AG04450 (cell line): ENCODE data around the gene TMEM117. TPM values are rescaled to one million over a fixed set of nuclear protein-coding genes. Genes with fewer than 3 reads are reported as not detected.
A peak's percentile ranks its signal among the peaks of the same experiment; 100 is the strongest.
"Not testable (repeated sequence)": the region's sequence is repeated elsewhere in the genome, so short reads cannot be mapped to it uniquely, and the experiment has no call there.

Experiments
- CTCF ChIA-PET: fragments of 300-600, 350-600 bp; formaldehyde crosslinking; extraction: SDS; loops from one replicate; lab custom pipeline; 2022; ENCODE audit warnings: antibody characterized with exemption, inconsistent platforms; lab: Charles Lee
- POLR2A ChIA-PET: fragments of 350-600 bp; formaldehyde crosslinking; extraction: SDS; loops from one replicate; lab custom pipeline; 2021; ENCODE audit warnings: antibody characterized with exemption, inconsistent platforms; lab: Yijun Ruan, JAX
- DNase-seq: peaks from one replicate; pipeline ENCODE4 v3.0.0-alpha.2; 2011; ENCODE audit warnings: low read depth, low spot score
- H3K27ac ChIP-seq: one replicate; pipeline ENCODE4 v1.5.1; 2012; ENCODE audit warnings: low read depth, low read length, control low read depth
- H3K27me3 ChIP-seq: one replicate; pipeline ENCODE4 v1.6.0; 2012; ENCODE audit warnings: low read length; ENCODE audit not compliant: control insufficient read depth, insufficient read depth
- H3K4me3 ChIP-seq: 2 replicates; pipeline ENCODE4 v1.5.1; 2011; ENCODE audit warnings: mild to moderate bottlenecking, low read depth, low read length, control low read depth
- H3K9me3 ChIP-seq: 2 replicates; pipeline ENCODE4 v1.5.1; 2012; ENCODE audit warnings: low read length; ENCODE audit not compliant: control insufficient read depth, insufficient read depth
- polyA plus RNA-seq: library from polyadenylated mRNA; depleted of rRNA; stranded (reverse); fragments of >200 nt; gene quantifications from 2 replicates; pipeline ENCODE4 v1.2.3, GENCODE V29; 2011
- TF ChIP-seq, protein P1 (sequence below): IDR thresholded peaks from 2 replicates; pipeline ENCODE4 v1.5.1; 2011; ENCODE audit warnings: low read depth, low read length, control low read depth, inconsistent platforms

The TMEM117 gene
- polyA plus RNA-seq, 1 experiment, result 11.3 TPM

- no peak for DNase-seq
- peak overlapping the region; percentile 82 for H3K27ac ChIP-seq
- peak overlapping the region; percentile 72 for H3K4me3 ChIP-seq
- POLR2A ChIA-PET, result interaction anchor here (2.3 kb wide), 1 partner anchor 30 kb away, joined by 22 read pairs; the partner anchor contains the start of gene TWF1
- H3K9me3 ChIP-seq, result no peaks in the 10 kb centered on the region
- TF ChIP-seq, protein P1, sequence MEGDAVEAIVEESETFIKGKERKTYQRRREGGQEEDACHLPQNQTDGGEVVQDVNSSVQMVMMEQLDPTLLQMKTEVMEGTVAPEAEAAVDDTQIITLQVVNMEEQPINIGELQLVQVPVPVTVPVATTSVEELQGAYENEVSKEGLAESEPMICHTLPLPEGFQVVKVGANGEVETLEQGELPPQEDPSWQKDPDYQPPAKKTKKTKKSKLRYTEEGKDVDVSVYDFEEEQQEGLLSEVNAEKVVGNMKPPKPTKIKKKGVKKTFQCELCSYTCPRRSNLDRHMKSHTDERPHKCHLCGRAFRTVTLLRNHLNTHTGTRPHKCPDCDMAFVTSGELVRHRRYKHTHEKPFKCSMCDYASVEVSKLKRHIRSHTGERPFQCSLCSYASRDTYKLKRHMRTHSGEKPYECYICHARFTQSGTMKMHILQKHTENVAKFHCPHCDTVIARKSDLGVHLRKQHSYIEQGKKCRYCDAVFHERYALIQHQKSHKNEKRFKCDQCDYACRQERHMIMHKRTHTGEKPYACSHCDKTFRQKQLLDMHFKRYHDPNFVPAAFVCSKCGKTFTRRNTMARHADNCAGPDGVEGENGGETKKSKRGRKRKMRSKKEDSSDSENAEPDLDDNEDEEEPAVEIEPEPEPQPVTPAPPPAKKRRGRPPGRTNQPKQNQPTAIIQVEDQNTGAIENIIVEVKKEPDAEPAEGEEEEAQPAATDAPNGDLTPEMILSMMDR, result no peak
- no peaks in the 10 kb centered on the region for H3K27me3 ChIP-seq
- CTCF ChIA-PET, result interaction anchor here (0.9 kb wide), 1 partner anchor 20 kb away, joined by 3 read pairs; no protein-coding TSS in a partner anchor
Observed at GRCh38 chr12:43836475-43836989, 651 bp downstream of the TMEM117 start.

- DNase-seq, result no peak
- no peaks in the 10 kb centered on the region for H3K9me3 ChIP-seq
- H3K4me3 ChIP-seq, result no peak overlapping the region
- POLR2A ChIA-PET, result no interaction called here
- TF ChIP-seq, protein P1, result no peak
- no peak overlapping the region for H3K27ac ChIP-seq
- no peaks in the 10 kb centered on the region for H3K27me3 ChIP-seq
- CTCF ChIA-PET, result interaction anchor here (0.6 to 1.5 kb wide), 2 partner anchors 43 to 300 kb away, joined by 5 to 8 read pairs; no protein-coding TSS in a partner anchor
Observed at GRCh38 chr12:43840338-43840737, 4.5 kb downstream of the TMEM117 start.

DNA sequence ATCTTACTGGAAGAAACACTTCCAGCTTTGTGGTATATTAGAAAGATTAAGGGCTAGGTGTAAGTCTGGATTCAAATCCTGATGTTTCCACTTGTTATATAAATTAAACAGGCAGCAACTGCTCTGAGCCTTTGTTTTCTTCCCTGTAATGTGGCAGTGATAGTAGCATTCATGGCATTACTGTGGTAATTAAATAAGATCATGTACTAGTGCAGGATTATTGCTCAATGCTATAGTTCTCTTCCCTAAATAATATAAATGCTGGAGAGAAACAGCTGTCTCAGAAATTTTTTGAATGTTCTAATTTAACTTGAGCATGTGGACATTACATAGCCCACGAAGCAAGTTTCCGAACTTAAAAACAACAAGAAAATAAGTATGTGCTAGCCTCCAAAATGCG is 5.4 kb downstream of the TMEM117 start:
- H3K27me3 ChIP-seq, result no peaks in the 10 kb centered on the region
- H3K9me3 ChIP-seq, result no peaks in the 10 kb centered on the region
- CTCF ChIA-PET, result interaction anchor here (1.5 kb wide), 1 partner anchor 42 kb away, joined by 5 read pairs; no protein-coding TSS in a partner anchor
- no peak overlapping the region for H3K4me3 ChIP-seq
- no peak for DNase-seq
- POLR2A ChIA-PET, result interaction anchor here (0.7 kb wide), 1 partner anchor 1476 kb away, joined by 3 read pairs; no protein-coding TSS in a partner anchor
- H3K27ac ChIP-seq, result no peak overlapping the region
- TF ChIP-seq, protein P1, result no peak

DNA sequence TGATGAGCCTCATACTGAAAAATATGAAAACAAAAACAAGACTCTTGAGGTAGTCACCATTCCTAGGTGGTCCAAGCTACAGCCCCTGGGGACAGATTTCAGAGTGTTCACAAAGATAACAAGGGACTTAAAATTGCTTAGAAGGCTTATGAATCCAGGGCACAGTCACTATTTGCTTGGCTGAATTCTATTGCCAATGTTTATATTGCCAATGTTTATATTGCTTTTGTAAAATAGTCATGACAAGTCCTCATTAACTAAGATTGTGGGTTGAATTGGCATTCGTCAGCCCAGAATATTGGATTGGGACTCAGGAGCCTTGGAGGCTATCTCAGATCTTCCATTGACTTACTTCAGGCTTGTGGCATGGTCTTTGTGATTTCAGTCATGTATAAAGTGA is 6.4 kb downstream of the TMEM117 start:
- ChIA-PET POLR2A (no interaction called here), CTCF (no interaction called here)
- TF ChIP-seq, protein P1, result no peak
- no peaks in the 10 kb centered on the region for H3K9me3 ChIP-seq
- H3K27ac ChIP-seq, result no peak overlapping the region
- no peaks in the 10 kb centered on the region for H3K27me3 ChIP-seq
- no peak overlapping the region for H3K4me3 ChIP-seq
- no peak for DNase-seq

GRCh38 chr12:43847425-43848225 is 11.7 kb downstream of the TMEM117 start:
- DNase-seq, H3K9me3 ChIP-seq, H3K4me3 ChIP-seq, H3K27ac ChIP-seq, H3K27me3 ChIP-seq, POLR2A ChIA-PET, CTCF ChIA-PET: not testable (repeated sequence)
